ENCODE measurements around the gene AURKB.
"Not testable (repeated sequence)": the region's sequence is repeated elsewhere in the genome, so short reads cannot be mapped to it uniquely, and the experiment has no call there.

AURKB gene

DNA sequence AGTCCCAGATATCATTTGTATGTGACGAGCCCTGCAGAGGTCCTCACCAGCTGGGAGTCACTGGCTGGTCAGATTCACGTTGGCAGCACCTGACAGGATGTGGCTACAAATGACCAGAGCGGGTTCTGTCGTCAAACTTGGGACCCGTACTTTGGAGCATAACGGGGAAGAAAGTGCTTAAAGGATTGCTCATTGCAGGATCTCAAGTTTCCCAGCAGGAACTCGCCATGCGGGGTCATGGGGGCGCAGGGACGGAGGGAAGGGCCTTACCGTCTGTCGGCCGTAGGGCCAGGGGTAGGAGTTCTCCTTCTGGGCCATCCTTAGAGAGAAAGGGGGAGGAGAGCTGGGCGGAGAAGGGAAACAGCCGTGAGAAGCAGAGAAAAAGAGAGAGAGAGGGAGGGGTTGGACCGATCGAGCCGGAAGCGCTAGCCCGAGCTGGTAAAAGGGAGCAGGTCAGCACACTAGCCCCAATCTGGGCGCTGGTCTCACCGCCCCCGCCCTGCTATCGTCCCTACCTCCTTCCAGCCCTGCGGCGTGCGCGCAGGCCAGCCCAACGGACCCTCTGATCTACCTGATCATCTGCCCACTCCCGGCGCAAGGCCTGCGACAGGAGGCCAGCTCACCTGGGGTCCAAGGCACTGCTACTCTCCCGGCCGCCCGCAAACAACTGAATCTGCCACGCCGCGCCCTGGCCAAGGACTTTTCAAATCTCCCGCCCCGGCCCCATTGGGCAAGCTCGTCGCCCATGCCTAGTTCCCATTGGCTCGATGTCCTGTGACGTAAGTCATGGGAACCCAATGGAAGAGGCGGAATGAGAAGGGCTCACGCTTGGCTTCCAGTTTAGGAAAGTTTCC, at the start of gene AURKB:
TSS of gene AURKB (minus strand) at position 669 of the 854 bp plus-strand sequence. CDS start at position 318, 351 bp downstream.
- DNase-seq (ENCODE audit: low spot score), result peak; percentile 97

DNA sequence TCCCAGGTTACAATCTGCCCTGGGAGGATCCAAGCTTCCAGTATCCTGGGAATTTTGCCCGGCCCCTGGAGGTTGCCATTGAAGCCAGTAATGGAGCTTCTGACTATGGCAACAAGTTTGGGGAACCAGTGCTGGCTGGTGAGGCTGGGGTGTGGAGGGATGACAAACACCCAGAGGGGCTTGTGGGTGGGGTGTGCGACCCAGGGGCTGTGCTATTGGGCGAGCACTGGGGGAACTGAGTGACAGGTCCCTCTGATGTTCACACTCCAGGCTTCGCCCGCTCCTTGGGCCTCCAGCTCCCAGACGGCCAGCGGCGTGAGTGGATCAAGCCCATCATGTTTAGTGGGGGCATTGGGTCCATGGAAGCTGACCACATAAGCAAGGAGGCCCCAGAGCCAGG, 47.4 kb upstream of the AURKB start:
- DNase-seq (ENCODE audit: low spot score), result no peak

DNA sequence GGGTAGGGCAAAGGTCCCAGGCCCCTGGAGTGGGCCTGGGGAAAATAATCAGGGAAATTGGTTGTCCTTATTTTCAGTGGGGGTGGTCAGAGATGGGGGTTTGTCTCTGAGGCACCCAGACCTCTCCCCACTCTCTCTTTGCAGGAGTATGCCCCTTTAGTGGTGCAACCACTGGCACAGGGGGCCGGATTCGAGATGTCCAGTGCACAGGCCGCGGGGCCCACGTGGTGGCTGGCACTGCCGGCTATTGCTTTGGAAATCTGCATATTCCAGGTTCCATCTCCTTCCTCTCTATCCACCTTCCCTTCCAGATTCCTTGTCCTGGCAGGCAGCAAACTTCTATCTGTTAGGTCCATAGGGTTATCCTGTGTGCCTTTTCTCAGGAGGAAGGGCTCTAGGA, 46.3 kb upstream of the AURKB start:
- DNase-seq (ENCODE audit: low spot score), result no peak

DNA sequence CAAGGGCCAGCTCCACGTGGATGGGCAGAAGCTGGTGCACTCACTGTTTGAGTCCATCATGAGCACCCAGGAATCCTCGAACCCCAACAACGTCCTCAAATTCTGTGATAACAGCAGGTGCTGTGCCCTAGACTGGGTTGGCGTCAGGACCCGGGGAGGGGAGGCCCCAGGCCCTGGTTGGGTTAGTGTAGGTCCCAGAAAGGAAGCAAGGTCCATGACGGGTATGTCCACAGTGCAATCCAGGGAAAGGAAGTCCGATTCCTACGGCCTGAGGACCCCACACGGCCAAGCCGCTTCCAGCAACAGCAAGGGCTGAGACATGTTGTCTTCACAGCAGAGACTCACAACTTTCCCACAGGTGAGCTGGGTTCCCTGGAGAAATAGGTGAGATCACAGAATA, 45.9 kb upstream of the AURKB start:
- DNase-seq (ENCODE audit: low spot score), result no peak

DNA sequence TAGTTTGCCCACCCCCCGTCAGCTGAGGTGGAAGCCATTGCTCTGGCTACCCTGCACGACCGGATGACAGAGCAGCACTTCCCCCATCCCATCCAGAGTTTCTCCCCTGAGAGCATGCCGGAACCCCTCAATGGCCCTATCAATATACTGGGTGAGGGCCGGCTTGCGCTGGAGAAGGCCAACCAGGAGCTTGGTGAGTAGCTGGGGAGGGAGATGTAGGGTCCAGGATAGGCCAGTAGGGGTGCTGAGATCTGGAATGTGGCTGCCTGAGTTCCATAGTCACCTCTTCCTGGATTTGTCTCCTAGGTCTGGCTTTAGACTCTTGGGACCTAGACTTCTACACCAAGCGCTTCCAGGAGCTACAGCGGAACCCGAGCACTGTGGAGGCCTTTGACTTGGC, 45.1 kb upstream of the AURKB start:
- DNase-seq (ENCODE audit: low spot score), result no peak

DNA sequence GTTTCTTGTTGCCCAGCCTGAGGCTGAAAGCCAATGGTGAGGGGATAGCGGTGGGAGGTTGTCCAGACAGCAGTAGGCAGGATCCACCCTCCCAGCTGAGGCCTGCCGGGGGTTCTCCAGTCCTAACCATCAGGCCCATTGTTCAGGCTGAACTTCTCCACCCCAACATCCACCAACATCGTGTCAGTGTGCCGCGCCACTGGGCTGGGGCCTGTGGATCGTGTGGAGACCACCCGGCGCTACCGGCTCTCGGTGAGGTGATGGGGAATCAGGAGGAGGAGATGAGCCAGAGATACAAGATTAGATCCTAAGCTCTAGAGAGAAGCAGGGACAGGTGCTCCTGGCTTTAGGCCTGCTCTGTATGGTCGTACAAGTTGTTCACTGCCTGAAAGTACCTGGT, 44.5 kb upstream of the AURKB start:
- DNase-seq (ENCODE audit: low spot score), result no peak

- DNase-seq (ENCODE audit: low spot score), result peak; percentile 14
Measured at GRCh38 chr17:8253801-8254200, 43.4 kb upstream of the AURKB start.

- not testable (repeated sequence) for DNase-seq (ENCODE audit: low spot score)
Measured at GRCh38 chr17:8251411-8251810, 41.0 kb upstream of the AURKB start.

DNA sequence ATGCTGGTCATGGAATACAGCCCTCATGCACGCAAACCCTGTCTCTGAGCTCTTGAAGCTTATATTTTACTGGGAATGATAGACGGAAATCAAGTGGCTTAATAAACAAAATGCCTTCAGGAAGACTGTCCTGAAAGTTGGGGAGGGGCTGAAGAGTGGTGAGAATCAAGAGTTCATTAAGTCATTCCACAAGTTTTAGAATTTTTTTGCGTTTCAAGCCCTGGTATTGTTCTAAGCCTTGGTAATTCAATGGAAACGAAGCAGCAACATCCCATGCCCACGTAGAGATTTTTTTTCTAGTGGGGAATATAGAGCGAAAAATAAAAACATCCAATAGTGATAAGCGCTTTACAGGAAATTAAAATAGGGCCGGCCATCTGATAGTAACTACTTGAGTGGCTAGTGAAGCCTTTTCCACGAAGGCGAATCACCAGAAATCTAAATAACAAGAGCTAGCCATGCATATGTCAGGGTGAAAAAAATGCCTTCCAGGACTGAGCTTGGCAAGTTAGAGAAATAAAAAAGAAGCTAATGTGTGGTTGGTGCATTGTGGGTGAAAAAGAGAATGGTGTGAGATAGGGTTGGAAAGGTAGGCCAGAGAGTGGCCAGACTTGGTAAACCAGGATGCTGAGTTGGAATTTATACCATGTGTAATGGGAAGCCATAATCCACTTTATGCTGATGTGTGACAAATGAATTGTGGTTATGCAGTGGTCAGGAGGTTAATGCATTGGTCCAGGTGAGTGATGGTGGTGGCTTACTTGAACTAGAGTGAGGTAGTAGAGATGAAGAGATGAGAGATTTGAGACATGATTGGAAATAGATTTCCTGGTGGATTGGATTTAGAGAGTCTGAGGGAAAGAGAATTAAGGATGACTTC, 39.5 kb upstream of the AURKB start:
- DNase-seq (ENCODE audit: low spot score), result no peak

DNA sequence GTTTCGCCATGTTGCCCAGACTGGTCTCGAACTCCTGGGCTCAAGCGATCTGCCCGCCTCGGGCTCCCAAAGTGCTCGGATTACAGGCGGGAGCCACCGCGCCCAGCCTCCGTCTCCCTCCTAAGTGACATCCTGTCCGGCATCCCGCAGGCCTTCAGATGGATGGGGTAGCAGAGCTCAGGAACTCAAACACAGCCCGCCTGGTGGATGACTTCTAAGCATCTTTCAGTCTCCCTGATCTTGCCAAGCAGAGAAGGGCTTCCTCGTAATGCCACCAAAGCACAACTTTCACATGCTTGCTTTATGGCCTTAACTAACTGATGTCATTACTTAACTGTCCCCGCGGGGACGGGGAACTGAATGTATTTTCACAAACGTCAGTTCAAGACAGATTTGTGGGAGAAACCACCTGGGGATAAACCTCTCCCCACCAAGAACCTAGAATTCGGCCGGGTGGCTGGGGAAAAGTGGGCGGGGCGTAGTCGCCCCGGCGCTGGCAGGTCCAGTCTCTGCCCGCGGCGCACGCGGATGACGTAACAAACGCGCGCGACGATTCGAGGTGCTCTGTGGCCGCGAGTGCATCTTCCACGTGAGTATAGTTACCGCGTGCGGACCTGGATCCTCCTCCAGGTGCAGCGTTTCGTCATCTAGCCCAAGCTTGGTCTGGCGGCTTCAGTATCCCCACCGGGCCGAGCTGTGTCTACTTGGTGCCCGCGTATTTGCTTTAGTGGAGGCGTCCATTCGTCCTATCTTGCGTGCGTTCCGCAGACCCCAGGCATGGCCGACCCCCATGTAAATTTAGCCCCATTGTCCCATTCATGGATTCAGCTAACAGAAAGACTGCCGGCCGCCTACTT, 38.6 kb upstream of the AURKB start, which contains the start of gene PFAS:
TSS of gene PFAS (plus strand) at position 539 of the 857 bp plus-strand sequence. CDS start 4,649 bp downstream, outside the sequence.
- DNase-seq (ENCODE audit: low spot score), result peak; percentile 95

DNA sequence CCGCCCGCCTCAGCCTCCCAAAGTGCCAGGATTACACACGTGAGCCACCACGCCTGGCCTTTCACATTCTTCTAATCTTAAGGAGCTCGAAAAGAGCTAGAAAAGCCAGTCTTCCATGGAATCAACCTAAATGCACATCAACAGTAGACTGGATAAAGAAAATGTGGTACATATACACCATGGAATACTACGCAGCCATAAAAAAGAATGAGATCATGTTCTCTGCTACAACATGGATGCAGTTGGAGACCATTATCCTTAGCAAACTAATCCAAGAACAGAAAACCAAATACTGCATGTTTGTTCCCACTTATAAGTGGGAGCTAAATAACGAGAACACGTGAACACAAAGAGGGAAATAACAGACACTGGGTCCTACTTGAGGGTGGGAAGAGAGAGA, 34.4 kb upstream of the AURKB start:
- no peak for DNase-seq (ENCODE audit: low spot score)

- no peak for DNase-seq (ENCODE audit: low spot score)
Measured at GRCh38 chr17:8243827-8244226, 33.5 kb upstream of the AURKB start.

DNA sequence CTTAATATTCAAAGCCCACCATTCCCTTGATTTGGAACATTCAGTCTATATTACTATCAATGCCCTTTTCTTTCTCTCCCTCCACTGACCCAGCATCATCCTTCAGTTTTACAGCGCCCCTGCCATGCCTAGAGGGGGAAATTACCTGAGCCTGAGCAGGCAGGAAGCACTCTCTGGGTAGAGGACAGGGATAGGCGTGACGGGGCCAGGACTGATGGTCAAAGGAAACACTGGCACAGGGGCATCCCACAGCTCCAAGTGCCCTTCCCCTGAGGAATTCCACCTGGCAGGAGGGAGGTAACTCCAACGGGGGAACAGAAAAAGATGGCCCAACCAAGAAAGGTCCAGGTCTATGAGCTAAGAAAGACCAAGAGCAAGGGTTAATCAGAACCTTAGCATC, 27.5 kb upstream of the AURKB start:
- DNase-seq (ENCODE audit: low spot score), result no peak

DNA sequence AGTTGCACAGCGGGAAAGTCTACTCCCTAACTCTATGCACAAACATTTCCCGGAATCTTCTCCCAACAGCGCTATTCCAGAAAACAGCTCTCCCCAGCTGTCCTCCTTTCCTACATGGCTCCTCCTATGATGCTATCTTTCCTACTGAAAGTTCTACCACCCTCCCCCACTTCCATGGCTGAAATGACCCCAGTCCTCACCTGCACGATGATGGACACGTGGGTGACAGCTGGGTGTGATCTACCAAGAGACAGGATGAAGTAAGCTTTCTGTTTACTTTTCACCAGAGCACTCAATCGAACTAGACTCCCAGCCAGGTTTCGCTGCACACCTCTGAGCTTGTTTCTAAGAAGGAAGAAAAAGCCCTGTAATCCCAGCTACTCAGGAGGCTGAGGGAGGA, 26.8 kb upstream of the AURKB start:
- no peak for DNase-seq (ENCODE audit: low spot score)

DNA sequence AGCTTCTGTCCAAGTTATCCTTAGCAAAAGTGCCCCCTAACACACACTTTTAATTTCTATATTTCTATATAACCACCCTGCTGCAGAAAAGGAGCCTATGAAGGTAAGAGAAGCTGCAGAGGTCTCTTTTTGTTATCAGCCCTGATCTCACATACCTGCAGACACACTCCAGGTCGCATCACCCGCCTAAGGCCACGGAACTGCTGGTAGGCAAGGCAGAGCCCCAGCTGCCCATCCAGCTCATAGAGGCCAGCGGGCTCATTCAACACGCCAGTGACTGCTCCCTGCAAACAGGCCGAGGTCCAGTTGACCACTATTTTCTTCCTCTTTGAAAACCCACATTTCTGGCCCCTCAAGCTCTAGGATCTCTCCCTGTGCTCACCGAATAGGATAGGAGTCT, 25.3 kb upstream of the AURKB start:
- no peak for DNase-seq (ENCODE audit: low spot score)

- no peak for DNase-seq (ENCODE audit: low spot score)
Measured at GRCh38 chr17:8234361-8235270, 24.2 kb upstream of the AURKB start.

GRCh38 chr17:8231701-8232100, 21.3 kb upstream of the AURKB start:
- DNase-seq (ENCODE audit: low spot score), result no peak

DNA sequence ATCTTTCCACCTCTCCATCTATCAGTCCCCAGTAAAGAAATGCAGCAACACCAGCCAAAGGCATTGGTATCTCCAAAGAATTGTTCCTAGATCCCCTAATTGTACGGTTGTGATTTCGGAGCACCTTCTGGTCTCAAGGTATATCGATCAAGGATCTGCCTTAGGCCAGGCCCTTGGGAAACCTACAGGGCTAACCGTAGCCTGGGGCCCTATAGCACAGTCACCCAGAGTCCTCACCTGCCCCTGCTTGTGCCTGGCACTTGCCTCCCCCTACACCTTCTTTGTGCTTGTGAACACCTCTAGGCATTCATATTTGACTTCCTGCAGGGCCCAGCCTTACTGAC, 16.8 kb upstream of the AURKB start:
- no peak for DNase-seq (ENCODE audit: low spot score)

GRCh38 chr17:8226536-8227237, 16.3 kb upstream of the AURKB start:
- DNase-seq (ENCODE audit: low spot score), result peak; percentile 48

DNA sequence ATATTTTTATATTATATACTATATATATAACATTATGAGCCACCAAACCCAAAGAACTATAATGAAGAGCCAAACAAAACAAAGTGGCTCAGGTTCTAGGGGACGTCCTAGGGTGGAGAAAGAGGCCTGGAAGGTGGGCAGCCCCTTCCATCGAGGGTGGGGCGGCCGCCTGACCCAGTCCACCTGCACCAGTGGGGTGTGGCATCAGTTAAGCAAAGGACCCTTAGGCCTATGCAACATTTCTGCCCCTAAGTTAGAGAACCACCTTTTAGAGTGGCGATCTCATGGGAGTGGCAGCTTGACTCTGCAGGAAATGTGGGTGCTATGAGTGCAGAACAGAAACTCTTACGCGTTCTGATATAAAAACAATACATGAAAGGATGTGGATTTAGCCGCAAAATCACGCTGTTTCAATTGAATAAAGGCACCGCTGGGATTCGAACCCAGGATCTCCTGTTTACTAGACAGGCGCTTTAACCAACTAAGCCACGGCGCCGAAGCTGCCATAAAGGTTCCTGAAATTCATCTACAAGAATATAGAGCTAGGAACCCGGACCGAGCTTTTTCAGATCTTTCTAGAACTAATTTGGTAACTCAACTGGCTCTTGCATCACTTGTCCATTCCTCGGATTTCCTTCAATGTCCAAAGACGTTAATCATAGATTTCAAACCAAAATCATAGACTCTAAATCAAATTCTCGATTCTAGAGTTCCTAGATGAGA, 15.6 kb upstream of the AURKB start:
- peak; percentile 44 for DNase-seq (ENCODE audit: low spot score)
